ENCODE measurements around the gene KRTAP9-7. TPM values are rescaled to one million over a fixed set of nuclear protein-coding genes. Genes with fewer than 3 reads are reported as not detected.
"Not testable (repeated sequence)": the region's sequence is repeated elsewhere in the genome, so short reads cannot be mapped to it uniquely, and the experiment has no call there.

Gene KRTAP9-7
- total RNA-seq, 2 experiments from 2014 or later: not detected

- Histone ChIP-seq H3K4me3 (ENCODE audit: low read length) (no peak overlapping the region), H3K27me3 (ENCODE audit: control insufficient read depth in 1 of 2, insufficient read depth in 2 of 2, low read length in 2 of 2) (no peaks in the 10 kb centered on the region), H3K36me3 (ENCODE audit: insufficient read depth, low read length) (no peaks in the 10 kb centered on the region), H3K27ac (ENCODE audit: low read depth in 1 of 2, low read length in 2 of 2) (no peak overlapping the region), H3K4me1 (ENCODE audit: insufficient read depth, low read length) (no peaks in the 10 kb centered on the region), H3K9me3 (ENCODE audit: control insufficient read depth in 1 of 2, insufficient read depth in 1 of 2, low read length in 2 of 2) (no peaks in the 10 kb centered on the region)
- Mint-ChIP-seq H3K36me3 (ENCODE audit: low read depth) (no peaks in the 10 kb centered on the region), H3K4me1 (ENCODE audit: low read depth) (no peaks in the 10 kb centered on the region), H3K27me3 (peaks cover 9% of the 10 kb centered on the region), H3K27ac (no peak overlapping the region), H3K4me3 (no peak overlapping the region), H3K9me3 (no peaks in the 10 kb centered on the region)
- intact Hi-C loops (cut with DNase I, micrococcal nuclease): loop anchor here in 1 of 2 experiments (5.0 kb wide), 1 partner anchor 41 kb away; no protein-coding TSS in a partner anchor
- TF ChIP-seq, protein P1, sequence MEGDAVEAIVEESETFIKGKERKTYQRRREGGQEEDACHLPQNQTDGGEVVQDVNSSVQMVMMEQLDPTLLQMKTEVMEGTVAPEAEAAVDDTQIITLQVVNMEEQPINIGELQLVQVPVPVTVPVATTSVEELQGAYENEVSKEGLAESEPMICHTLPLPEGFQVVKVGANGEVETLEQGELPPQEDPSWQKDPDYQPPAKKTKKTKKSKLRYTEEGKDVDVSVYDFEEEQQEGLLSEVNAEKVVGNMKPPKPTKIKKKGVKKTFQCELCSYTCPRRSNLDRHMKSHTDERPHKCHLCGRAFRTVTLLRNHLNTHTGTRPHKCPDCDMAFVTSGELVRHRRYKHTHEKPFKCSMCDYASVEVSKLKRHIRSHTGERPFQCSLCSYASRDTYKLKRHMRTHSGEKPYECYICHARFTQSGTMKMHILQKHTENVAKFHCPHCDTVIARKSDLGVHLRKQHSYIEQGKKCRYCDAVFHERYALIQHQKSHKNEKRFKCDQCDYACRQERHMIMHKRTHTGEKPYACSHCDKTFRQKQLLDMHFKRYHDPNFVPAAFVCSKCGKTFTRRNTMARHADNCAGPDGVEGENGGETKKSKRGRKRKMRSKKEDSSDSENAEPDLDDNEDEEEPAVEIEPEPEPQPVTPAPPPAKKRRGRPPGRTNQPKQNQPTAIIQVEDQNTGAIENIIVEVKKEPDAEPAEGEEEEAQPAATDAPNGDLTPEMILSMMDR (IDR thresholded peaks at IDR 0.05): no peak
- no peak for ATAC-seq (ENCODE audit: poor library complexity)
- POLR2A ChIA-PET: no interaction called here
- DNase-seq: no peak
- CTCF ChIA-PET: no interaction called here
Observed at GRCh38 chr17:41251261-41251660, 24.2 kb upstream of the KRTAP9-7 start.

GRCh38 chr17:41254861-41255260 lies 20.6 kb upstream of the KRTAP9-7 start:
- DNase-seq: no peak
- TF ChIP-seq, protein P1 (IDR thresholded peaks at IDR 0.05): no peak
- H3K9me3 Mint-ChIP-seq: no peaks in the 10 kb centered on the region
- no peak overlapping the region for H3K4me3 Mint-ChIP-seq
- peaks cover 20% of the 10 kb centered on the region for H3K27me3 Mint-ChIP-seq
- no peak overlapping the region for H3K27ac ChIP-seq (ENCODE audit: low read depth in 1 of 2, low read length in 2 of 2)
- intact Hi-C loops (cut with DNase I, micrococcal nuclease): loop anchor here in 1 of 2 experiments (5.0 kb wide), 1 partner anchor 37 kb away; no protein-coding TSS in a partner anchor
- H3K27me3 ChIP-seq (ENCODE audit: control insufficient read depth in 1 of 2, insufficient read depth in 2 of 2, low read length in 2 of 2): no peaks in the 10 kb centered on the region
- no peaks in the 10 kb centered on the region for H3K36me3 ChIP-seq (ENCODE audit: insufficient read depth, low read length)
- H3K27ac Mint-ChIP-seq: no peak overlapping the region
- no peaks in the 10 kb centered on the region for H3K9me3 ChIP-seq (ENCODE audit: control insufficient read depth in 1 of 2, insufficient read depth in 1 of 2, low read length in 2 of 2)
- ChIA-PET POLR2A (no interaction called here), CTCF (no interaction called here)
- no peaks in the 10 kb centered on the region for H3K36me3 Mint-ChIP-seq (ENCODE audit: low read depth)
- no peaks in the 10 kb centered on the region for H3K4me1 ChIP-seq (ENCODE audit: insufficient read depth, low read length)
- no peak overlapping the region for H3K4me3 ChIP-seq (ENCODE audit: low read length)
- no peak for ATAC-seq (ENCODE audit: poor library complexity)
- peaks cover under 1% of the 10 kb centered on the region for H3K4me1 Mint-ChIP-seq (ENCODE audit: low read depth)

DNA sequence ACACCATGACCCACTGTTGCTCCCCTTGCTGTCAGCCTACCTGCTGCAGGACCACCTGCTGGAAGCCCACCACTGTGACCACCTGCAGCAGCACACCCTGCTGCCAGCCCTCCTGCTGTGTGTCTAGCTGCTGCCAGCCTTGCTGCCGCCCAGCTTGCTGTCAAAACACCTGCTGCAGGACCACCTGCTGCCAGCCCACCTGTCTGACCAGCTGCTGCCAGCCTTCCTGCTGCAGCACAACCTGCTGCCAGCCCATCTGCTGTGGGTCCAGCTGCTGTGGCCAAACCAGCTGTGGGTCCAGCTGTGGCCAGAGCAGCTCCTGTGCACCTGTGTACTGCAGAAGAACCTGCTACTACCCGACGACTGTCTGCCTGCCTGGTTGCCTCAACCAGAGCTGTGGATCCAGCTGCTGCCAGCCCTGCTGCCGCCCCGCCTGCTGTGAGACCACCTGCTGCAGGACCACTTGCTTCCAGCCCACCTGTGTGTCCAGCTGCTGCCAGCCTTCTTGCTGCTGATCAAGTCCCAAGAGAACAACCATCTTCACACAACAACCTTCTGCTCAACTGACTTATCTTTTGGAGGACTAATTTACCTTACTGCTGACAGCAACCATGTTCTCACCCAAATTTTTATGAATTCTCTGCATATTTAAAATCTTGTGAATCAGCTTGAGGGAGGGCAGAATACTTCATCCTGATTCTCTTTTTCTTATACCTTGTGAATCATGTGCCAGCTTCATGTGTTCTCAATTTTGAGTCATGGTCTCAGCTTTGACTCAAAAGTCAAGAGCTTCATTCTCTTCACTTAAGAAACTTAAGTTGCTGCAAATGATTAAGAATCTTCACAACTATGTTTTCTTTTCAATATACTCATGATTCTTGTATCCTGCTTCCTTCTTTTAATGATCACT lies 19.9 kb upstream of the KRTAP9-7 start, which contains the start of gene KRTAP9-9:
TSS of gene KRTAP9-9 (plus strand) at position 4 of the 910 bp plus-strand sequence.
- H3K9me3 ChIP-seq (ENCODE audit: control insufficient read depth in 1 of 2, insufficient read depth in 1 of 2, low read length in 2 of 2); POLR2A ChIA-PET; H3K4me1 ChIP-seq (ENCODE audit: insufficient read depth, low read length); H3K27me3 ChIP-seq (ENCODE audit: control insufficient read depth in 1 of 2, insufficient read depth in 2 of 2, low read length in 2 of 2); H3K27ac ChIP-seq (ENCODE audit: low read depth in 1 of 2, low read length in 2 of 2); H3K36me3 Mint-ChIP-seq (ENCODE audit: low read depth); intact Hi-C loops (cut with DNase I, micrococcal nuclease); ATAC-seq (ENCODE audit: poor library complexity); H3K4me3 ChIP-seq (ENCODE audit: low read length); H3K4me1 Mint-ChIP-seq (ENCODE audit: low read depth); DNase-seq; H3K4me3 Mint-ChIP-seq; H3K27ac Mint-ChIP-seq; H3K36me3 ChIP-seq (ENCODE audit: insufficient read depth, low read length); H3K9me3 Mint-ChIP-seq: not testable (repeated sequence)
- peaks cover 24% of the 10 kb centered on the region for H3K27me3 Mint-ChIP-seq
- CTCF ChIA-PET: interaction anchor here (0.9 kb wide), 1 partner anchor 31 kb away, joined by 3 read pairs; no protein-coding TSS in a partner anchor
